HK-2 (cell line): ENCODE measurements around the gene POMT1.
A peak's percentile ranks its signal among the peaks of the same experiment; 100 is the strongest.
"Not testable (repeated sequence)": the region's sequence is repeated elsewhere in the genome, so short reads cannot be mapped to it uniquely, and the experiment has no call there.

Experiments used
- DNase-seq: peaks from one replicate; pipeline ENCODE4 v3.0.0-alpha.2; 2018; ENCODE audit not compliant: unreplicated experiment

Gene POMT1

GRCh38 chr9:131496844-131497405 is 5.8 kb upstream of the POMT1 start:
- no peak for DNase-seq

- DNase-seq = no peak
These were observed 3.4 kb upstream of the POMT1 start for GRCh38 chr9:131499254-131499767.

GRCh38 chr9:131500377-131500776 is 2.3 kb upstream of the POMT1 start:
- no peak for DNase-seq

DNA sequence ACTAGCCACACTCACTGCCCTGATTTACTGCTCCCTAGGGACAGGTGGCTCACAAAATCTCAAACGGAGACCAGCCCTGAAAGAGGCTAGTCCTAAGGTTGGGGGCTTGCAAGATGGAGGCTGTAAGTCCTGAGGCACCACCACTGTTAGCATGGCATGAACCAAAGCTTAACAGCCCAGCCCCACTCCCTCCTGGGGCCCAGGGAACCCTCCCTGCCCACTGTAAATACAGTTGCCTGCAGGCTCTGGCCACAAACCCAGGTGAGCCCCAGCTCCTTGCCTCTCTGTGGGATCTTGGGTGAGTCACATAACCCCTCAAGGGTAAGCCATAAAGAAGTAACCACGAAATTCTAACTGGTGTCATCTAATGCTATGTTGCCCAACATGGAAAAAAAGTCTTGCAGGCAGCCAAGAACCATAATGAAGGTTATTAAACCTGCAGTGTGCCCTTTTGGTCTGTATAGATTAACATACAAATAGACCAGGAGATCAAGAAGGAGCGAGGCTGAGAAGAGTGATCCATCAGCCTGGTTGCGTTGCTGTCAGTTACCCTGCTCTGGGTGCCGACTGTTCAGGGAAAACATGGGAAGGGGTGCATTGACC is 1.7 kb upstream of the POMT1 start:
- peak; percentile 50 for DNase-seq

DNA sequence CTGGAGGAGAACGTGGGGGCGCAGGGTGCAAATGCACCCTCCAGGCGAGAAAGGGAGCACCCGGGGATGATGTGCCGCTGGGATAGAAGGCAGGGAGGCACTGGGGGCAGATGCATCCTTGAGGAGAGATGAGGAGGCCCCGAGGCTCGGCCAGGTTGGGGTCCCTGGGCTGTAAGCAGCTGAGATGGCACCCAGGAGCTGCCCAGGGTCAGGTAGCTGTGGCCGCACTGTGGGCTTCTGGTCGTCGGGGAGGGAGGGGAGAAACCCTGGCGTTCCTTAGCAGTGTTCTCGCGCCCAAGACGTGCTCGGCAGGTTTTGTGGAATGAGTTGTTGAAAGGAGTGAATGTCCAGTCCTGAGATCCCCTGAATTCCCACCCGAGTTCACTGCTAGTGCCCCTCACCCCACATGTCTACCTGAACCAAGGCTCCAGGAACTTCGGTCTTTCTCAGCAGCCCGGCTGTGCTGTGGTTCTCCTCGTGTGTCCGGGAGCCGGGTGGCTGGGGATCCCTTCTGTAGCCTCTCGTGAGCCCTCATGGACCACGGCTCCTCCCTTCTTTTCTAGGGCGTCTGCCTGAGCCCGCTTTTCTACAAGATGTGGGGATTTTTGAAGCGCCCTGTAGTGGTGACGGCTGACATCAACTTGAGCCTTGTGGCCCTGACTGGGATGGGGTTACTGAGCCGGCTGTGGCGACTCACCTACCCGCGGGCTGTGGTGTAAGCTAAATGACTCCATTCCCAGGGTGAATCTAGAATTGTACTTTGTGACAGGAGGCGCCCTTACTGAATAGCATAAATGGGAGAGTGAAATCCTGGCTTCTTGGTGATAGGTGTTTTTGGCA is 1.1 kb downstream of the POMT1 start:
- peak; percentile 61 for DNase-seq

DNA sequence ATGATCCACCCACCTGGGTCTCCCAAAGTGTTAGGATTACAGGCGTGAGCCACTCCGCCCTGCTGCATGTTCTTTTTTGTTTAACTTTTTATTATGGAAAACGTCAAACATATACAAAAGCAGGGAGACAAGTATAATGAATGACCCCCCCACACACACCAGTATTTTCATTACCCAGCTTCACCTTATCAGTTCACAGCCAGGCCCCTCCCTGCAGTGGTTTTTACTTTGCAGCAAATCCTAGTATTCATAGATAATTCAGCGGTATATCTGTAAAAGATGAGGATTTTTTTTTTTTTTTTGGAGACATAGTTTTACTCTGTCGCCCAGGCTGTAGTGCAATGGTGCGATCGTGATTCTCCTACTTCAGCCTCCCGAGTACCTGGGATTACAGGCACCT is 2.3 kb downstream of the POMT1 start:
- no peak for DNase-seq

DNA sequence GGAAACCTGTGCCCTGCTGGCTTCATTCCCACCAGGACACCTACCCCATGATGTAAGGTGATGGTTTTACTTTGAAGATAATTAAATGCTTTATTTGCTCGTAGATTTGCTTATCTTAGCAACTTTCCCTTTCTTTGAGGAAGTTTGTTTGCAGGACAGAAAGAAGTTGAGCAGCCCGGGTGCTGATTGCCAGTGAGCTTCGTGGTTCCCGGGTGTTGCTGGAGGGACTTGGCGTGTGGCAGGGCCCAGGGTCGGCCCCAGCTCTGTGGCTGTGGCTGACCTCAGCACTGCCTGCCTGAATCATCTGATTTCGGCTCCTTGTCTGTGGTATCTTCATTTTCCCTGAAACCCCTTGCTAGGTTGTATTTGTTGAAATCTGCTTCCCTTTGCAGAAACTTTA is 8.7 kb downstream of the POMT1 start:
- DNase-seq = no peak

GRCh38 chr9:131511880-131512279 is 9.2 kb downstream of the POMT1 start:
- DNase-seq = no peak

DNA sequence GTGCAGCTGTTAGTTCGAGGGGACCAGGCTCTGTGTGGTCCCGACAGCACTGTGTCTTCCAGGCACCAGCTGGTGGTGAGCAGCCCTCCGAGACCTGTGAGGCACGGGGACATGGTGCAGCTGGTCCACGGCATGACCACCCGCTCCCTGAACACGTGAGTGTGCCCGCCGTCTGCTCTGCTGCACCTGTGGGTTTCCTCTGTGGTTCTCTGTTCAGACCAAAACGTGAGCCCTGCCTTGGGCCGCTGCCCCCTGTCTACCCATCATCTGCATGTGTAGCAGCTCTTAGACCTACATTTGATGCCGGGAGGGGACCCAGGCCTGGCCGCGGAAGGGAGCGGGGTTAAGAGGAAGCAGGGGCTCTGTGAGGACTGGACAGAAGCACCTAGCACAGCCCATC is 10.5 kb downstream of the POMT1 start:
- DNase-seq = no peak

DNA sequence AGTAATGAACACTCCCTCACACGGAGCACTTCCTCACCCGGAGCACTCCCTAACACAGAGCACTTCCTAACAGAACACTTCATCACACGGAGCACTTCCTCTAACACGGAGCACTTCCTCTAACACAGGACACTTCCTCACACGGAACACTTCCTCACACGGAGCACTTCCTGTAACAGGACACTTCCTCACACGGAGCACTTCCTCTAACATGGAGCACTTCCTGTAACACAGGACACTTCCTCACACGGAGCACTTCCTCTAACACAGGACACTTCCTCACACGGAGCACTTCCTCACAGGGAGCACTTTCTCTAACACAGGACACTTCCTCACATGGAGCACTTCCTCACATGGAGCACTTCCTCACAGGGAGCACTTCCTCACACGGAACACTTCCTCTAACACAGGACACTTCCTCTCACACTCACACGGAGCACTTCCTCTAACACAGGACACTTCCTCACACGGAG is 12.9 kb downstream of the POMT1 start:
- not testable (repeated sequence) for DNase-seq

GRCh38 chr9:131516100-131516499 is 13.4 kb downstream of the POMT1 start:
- no peak for DNase-seq

DNA sequence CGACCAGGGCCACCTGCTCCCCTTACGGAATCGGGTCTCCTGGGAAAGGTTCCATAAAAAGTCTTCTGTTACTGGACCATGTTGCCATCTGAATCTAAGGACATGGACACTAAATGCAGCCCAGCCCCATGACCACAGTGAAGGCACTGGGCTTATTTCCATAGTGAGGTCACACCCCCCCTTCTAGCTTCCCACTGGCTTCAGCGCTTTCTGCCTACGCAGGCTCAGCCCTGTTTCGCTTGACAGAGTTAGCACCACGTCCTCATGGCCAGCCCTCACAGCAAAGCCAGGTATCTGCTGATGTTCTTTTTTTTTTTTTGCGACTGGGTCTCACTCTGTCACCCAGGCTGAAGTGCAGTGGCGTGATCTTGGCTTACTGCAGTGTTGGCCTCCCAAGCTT is 14.2 kb downstream of the POMT1 start:
- no peak for DNase-seq

GRCh38 chr9:131517761-131518190 is 15.1 kb downstream of the POMT1 start:
- DNase-seq = no peak

DNA sequence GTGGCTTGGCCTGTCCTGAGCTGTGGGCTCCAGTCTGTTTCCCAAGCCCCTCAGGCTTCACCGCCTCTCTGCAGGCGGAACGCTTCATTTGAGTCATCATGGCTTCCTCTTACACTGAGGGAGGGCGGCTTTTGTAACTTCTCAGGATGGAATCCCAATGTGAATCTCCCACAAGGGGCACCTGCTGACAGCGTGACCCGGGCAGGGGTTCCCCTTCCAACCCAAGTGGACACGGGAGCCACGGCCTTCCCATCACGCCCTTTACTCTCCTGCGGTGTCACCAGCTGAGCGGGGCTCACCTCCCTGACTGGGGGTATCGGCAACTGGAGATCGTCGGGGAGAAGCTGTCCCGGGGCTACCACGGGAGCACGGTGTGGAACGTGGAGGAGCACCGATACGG is 15.8 kb downstream of the POMT1 start:
- DNase-seq = no peak

DNA sequence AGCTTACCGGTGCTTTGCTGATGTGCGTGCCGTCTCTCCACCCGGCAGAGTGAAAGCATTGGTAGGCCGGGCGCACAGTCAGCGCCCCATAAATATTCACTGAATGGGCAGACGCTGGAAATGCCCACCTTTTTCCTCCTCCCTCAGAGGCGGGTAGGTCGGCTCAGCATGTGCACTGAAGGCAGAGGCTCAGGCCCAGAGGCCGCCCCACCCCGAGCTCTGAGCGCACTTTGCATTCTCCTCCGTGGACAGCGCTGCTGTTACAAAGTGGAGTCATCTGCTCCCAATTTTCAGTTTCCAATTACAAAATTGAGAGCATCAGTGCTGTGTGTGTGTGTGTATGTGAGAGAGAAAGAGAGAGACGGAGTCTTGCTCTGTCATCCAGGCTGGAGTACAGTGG is 17.8 kb downstream of the POMT1 start:
- no peak for DNase-seq

GRCh38 chr9:131521203-131521602 is 18.5 kb downstream of the POMT1 start:
- DNase-seq = no peak

DNA sequence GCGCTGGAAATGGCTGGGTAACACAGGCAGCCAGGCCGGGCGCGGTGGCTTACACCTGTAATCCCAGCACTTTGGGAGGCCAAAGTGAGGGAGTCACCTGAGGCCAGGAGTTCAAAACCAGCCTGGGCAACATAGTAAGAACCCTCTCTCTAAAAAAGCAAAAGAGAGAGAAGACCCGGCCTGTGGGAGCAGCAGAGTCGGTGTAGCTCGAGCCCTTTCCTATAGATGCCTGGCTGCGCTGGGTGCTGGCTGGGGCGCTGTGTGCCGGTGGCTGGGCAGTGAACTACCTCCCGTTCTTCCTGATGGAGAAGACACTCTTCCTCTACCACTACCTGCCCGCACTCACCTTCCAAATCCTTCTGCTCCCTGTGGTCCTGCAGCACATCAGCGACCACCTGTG is 19.1 kb downstream of the POMT1 start:
- DNase-seq = no peak

DNA sequence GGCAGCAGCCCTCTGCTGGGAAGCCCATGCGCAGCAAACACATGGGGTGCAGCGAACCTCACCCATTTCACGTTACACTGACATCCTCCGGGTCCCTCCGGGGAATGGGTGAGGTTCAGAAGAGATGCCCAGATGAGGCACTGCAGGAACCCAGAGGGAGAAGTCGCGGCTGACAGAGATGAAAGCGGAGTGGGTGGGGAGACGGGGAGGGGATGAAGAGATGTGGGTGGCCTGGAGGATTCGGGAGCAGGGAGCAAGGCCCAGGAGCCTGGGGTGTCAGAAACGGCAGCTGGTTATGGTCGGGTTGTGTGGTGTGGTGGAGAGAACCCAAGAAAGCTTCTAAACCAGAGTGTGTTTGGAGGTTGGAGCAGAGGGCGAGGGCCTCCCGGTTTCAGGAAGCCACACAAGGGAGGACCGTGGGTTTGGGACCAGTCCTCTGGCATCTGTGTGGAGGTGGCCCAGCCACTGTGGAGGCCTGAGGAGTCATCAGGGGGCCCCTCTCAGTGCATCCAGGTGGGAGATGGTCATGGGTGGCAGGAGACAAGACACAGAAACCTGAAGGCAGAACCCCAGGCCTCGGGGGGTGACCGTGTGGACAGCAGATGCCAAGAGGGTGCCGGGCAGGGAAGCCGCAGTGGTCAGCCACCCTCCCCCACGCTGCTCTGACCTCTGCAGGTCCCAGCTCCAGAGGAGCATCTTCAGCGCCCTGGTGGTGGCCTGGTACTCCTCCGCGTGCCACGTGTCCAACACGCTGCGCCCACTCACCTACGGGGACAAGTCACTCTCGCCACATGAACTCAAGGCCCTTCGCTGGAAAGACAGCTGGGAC is 19.8 kb downstream of the POMT1 start:
- DNase-seq = no peak

GRCh38 chr9:131523086-131523388 is 20.3 kb downstream of the POMT1 start:
- no peak for DNase-seq

DNA sequence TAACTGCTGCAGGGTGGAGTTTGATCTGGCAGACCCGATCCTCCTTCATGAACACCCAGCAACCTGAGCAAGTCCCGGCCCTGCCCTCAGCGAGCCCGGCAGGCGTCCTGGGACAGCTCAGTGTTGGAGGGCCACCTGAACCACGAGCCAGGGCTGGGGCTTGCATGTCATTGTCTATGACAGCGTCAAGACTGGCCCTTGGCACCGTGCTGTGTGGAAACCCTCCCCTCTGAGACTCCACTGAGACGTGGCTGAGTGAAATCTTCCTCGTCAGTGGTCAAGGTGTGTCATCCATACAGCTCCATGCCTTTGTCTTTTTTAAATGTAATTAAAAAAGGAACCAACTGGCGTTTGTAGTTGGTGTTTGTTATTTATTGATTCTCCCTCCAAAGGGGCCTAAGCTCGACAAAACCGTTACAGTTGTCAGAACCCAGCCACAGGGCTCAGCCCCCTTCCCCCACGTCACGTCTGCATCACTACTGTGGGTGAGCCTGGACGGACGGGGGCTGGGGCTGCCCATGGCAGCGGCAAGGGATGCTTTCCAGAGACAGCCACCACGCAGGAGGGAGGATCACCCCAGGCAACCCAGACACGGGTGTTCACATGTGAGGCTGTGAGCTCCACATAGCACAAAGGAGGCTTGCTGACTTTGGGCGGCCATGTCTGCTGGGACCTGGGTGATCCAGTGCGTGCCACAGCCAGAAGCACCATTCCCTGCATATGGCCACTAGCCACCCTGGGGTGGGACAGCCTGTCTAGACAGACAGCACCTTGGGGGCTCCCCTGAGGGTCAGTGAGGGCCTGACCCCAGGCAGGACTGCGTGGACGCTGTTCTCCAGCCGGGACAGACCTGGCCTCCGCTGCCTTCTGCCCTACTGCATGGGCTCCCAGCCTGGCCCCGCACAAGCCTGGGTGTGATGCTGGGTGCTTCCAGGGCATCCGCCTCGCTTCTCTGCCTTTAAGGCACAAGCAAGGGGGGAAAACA is 21.0 kb downstream of the POMT1 start:
- no peak for DNase-seq
